ENCODE results near the gene SPG7. TPM values are rescaled to one million over a fixed set of nuclear protein-coding genes. Genes with fewer than 3 reads are reported as not detected.
"Not testable (repeated sequence)": the region's sequence is repeated elsewhere in the genome, so short reads cannot be mapped to it uniquely, and the experiment has no call there.

Gene SPG7
- total RNA-seq, 2 experiments from 2014 or later, result 67.9 to 70.4 TPM

DNA sequence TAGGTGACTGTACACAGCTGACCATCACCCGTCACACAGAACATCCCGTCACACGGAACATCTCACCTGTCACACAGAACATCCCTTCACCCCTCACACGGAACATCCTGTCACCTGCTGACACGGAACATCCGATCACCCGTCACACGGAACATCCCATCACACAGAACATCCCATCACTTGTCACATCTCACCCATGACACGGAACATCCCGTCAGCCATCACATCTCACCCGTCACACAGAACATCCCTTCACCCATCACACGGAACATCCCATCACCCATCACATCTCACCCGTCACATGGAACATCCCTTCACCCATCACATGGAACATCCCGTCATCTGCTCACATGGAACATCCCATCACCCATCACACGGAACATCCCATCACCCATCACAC lies 71.1 kb downstream of the SPG7 start:
- ChIA-PET CTCF (no interaction called here), POLR2A (no interaction called here)
- intact Hi-C loops (cut with micrococcal nuclease), result no loop called here
- H3K4me1 Mint-ChIP-seq (ENCODE audit: low read depth), result no peaks in the 10 kb centered on the region
- no peaks in the 10 kb centered on the region for H3K36me3 Mint-ChIP-seq
- no peak overlapping the region for H3K27ac Mint-ChIP-seq
- no peaks in the 10 kb centered on the region for H3K9me3 Mint-ChIP-seq
- H3K4me3 Mint-ChIP-seq, result no peak overlapping the region
- DNase-seq, result no peak
- H3K27me3 Mint-ChIP-seq, result peaks cover 3% of the 10 kb centered on the region

DNA sequence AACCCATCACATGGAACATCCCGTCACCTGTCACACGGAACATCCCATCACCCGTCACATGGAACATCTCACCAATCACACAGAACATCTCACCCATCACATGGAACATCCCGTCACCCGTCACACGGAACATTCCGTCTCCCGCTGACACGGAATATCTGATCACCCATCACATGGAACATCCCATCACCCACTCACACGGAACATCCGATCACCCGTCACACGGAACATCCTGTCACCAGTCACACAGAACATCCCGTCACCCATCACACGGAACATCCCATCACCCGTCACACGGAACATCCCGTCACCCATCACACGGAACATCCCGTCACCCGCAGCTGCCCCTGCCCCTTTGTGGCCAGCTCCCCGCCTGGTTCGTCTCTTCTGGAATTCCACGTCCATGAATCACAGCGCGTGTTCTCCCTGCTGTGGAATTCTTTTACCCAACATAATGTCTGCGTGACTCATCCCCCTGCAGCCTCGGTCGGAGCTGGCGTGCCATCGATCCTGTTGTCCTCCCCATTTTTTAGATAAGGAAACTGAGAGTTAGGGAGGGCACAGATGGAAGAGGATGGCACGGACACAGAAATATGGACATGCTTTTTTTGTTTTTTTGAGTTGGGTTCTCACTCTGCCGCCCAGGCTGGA lies 73.0 kb downstream of the SPG7 start:
- no peaks in the 10 kb centered on the region for H3K36me3 Mint-ChIP-seq
- H3K4me3 Mint-ChIP-seq, result no peak overlapping the region
- H3K27me3 Mint-ChIP-seq, result peaks cover 3% of the 10 kb centered on the region
- intact Hi-C loops (cut with micrococcal nuclease), result no loop called here
- H3K9me3 Mint-ChIP-seq, result no peaks in the 10 kb centered on the region
- no peaks in the 10 kb centered on the region for H3K4me1 Mint-ChIP-seq (ENCODE audit: low read depth)
- POLR2A ChIA-PET, result no interaction called here
- no peak for DNase-seq
- H3K27ac Mint-ChIP-seq, result no peak overlapping the region
- CTCF ChIA-PET, result no interaction called here

DNA sequence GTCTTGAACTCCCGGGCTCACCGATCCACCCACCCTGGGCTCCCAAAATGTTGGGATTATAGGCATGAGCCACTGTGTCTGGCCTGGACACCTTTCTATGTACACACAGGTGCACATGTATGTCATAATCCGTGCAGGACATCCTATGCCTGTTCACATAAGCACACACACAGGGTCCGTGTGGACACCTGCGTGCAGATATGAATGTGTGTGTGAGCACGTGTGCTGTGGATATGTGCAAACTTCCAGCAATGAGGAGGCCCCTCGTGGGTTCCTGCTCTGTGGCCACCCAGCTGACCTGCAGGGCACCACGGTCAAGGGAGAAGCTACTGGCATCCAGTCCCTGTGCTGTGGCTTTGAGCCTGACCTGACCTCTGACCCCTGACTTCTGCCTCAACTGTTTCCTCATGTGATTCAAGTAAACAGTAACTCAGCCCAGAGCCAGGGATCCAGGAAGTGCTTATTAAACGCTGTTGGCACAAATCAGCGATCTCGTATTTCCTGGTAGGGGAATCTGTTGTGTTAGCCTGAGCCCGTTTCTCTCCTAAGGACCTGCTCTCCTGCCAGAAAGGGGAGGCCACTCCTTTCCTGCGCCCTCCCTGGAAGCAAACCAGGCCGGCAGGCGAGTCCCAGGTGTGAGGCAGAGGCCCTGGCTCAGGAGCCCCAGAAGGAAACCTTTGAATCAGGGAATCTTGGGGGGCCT lies 73.8 kb downstream of the SPG7 start:
- no peak for DNase-seq
- ChIA-PET POLR2A (no interaction called here), CTCF (no interaction called here)
- Mint-ChIP-seq H3K4me3 (no peak overlapping the region), H3K36me3 (no peaks in the 10 kb centered on the region), H3K4me1 (ENCODE audit: low read depth) (no peaks in the 10 kb centered on the region), H3K27me3 (peaks cover 3% of the 10 kb centered on the region), H3K9me3 (no peaks in the 10 kb centered on the region), H3K27ac (no peak overlapping the region)
- intact Hi-C loops (cut with micrococcal nuclease), result no loop called here

DNA sequence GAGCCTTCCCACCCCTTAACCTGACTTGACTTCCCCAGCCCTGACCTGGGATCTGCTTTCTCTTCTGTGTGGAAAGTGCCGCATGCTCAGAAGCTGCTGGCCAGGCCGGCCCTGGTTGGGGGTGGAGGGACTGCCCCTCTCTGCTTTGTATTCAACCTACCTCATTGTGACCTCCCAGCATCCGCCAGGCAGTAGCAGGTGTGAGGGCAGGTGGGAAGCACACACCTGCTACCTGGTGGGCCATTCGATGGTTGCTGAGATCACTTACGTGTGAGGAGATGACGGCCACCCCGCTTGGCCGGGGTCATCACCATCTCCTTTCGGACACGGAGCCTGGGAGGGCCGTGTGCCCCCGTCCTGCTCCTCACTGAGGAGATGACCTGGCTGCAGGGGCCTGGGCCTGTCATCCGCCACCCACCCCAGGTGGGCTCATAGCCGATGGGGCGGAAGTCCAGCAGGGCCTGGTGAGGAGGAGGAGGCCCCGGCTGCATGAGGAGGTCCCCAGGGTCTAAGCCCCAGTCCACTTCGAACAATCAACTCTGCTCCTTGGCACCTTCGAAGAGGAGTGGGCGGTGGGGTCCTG lies 74.5 kb downstream of the SPG7 start:
- Mint-ChIP-seq H3K4me3 (no peak overlapping the region), H3K4me1 (ENCODE audit: low read depth) (no peaks in the 10 kb centered on the region), H3K36me3 (no peaks in the 10 kb centered on the region), H3K27me3 (no peaks in the 10 kb centered on the region), H3K9me3 (no peaks in the 10 kb centered on the region), H3K27ac (no peak overlapping the region)
- no peak for DNase-seq
- intact Hi-C loops (cut with micrococcal nuclease), result no loop called here
- POLR2A ChIA-PET, result no interaction called here
- CTCF ChIA-PET, result no interaction called here

DNA sequence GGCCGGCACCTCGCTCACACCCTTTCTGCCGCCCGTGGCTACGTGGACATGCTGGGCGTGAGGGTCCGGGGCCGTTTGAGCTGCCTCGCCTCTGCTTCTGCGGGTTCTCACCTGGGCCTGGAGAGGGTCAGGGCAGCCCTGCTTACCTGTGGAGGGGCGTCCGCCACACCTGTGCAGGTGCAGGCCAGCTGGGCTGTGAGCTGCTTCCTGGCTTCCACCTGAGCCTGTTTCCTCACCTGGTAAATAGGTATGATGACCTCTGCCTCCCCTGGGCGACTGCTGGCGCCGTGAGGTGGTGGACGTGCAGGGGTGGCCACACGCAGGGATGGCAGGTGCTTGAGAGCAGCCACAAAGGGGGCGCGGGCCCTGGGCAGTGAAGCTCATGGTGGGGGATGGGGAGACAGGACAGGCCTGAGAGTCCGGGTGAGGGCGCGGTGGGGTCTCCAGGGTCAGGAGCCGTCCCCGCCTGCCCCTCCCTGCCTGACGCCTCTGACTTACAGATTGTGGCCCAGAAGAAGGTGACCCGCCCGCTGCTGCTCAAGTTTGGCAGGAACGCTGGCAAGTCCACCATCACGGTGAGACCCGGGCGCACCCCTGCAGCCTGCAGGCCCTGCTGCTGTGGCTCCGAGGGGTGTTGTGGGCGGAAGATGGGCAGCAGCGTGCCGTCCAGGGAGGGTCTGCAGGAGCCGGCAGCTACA lies 75.1 kb downstream of the SPG7 start:
- Mint-ChIP-seq H3K4me3 (no peak overlapping the region), H3K9me3 (no peaks in the 10 kb centered on the region), H3K36me3 (no peaks in the 10 kb centered on the region), H3K27ac (no peak overlapping the region), H3K4me1 (ENCODE audit: low read depth) (no peaks in the 10 kb centered on the region), H3K27me3 (no peaks in the 10 kb centered on the region)
- intact Hi-C loops (cut with micrococcal nuclease), result no loop called here
- no peak for DNase-seq
- ChIA-PET CTCF (interaction anchor here (1.2 kb wide), 1 partner anchor 58 kb away, joined by 4 read pairs; no protein-coding TSS in a partner anchor), POLR2A (no interaction called here)

- no peak for DNase-seq
- ChIA-PET POLR2A (interaction anchor here (0.7 kb wide), 1 partner anchor 9 kb away, joined by 3 read pairs; the partner anchor contains the start of gene CPNE7), CTCF (interaction anchor here (1.1 to 1.2 kb wide), 2 partner anchors 27 to 57 kb away, joined by 3 to 4 read pairs; no protein-coding TSS in a partner anchor)
- H3K9me3 Mint-ChIP-seq, result no peaks in the 10 kb centered on the region
- H3K36me3 Mint-ChIP-seq, result no peaks in the 10 kb centered on the region
- no peaks in the 10 kb centered on the region for H3K4me1 Mint-ChIP-seq (ENCODE audit: low read depth)
- no peak overlapping the region for H3K27ac Mint-ChIP-seq
- no peaks in the 10 kb centered on the region for H3K27me3 Mint-ChIP-seq
- intact Hi-C loops (cut with micrococcal nuclease), result no loop called here
- H3K4me3 Mint-ChIP-seq, result no peak overlapping the region
Measured at GRCh38 chr16:89583895-89584644, 75.9 kb downstream of the SPG7 start.

DNA sequence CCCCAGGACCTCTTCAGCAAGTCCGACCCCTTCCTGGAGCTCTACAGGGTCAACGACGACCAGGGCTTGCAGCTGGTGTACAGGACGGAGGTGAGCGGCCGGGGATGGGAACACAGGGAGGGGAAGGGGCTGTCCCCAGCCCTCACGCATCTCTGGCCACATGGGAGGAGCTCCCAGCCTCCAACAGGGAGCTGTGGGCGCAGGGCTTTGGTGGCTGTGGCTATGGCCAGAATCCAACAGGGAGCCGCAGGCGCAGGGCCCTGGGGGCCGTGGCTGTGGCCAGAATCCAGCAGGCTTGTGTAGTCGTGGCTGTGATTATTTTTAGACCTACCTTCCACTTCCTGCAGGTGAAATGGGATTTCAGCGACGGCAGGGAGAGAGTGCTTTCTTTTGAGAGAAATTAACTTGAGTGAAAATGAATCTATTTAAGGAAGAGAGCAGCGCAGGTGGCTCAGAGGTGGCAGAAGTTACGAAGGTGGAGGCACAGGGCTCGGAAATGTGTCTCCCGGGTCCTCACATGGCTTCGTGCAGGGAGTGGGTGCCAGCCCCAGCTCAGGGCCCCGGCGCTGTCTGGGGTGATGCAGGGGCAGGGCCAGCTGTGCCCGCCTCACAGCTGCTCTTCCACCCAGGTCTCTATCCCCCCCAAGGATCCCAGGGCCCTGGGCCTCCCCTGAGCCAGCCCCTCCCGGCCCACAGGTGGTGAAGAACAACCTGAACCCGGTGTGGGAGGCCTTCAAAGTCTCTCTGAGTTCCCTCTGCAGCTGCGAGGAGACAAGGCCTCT lies 76.8 kb downstream of the SPG7 start:
- Mint-ChIP-seq H3K4me3 (no peak overlapping the region), H3K4me1 (ENCODE audit: low read depth) (no peaks in the 10 kb centered on the region), H3K9me3 (no peaks in the 10 kb centered on the region), H3K36me3 (no peaks in the 10 kb centered on the region), H3K27ac (no peak overlapping the region), H3K27me3 (no peaks in the 10 kb centered on the region)
- CTCF ChIA-PET, result interaction anchor here (1.1 to 1.2 kb wide), 2 partner anchors 27 to 56 kb away, joined by 3 to 4 read pairs; no protein-coding TSS in a partner anchor
- intact Hi-C loops (cut with micrococcal nuclease), result no loop called here
- DNase-seq, result no peak
- POLR2A ChIA-PET, result interaction anchor here (0.7 kb wide), 1 partner anchor 9 kb away, joined by 3 read pairs; the partner anchor contains the start of gene CPNE7

DNA sequence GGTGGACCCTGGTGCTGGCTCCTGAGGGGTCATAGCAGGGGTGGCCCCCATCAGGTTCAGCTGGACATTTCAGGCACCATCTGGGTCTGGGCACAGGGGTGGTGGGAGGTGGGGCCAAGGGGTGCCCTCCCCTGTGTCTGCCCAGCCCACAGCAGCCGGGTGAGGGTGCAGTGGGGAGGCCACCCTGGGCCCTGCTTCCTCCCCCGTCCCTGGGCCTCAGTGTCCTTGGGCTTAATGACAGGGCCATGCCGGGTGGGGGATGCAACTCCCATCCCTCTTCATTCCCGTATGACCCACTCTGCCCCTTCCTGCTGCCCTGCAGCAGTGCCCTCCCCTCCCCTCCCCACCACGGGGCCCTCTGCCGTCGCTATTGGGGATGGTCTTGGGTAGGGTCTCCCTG lies 78.0 kb downstream of the SPG7 start:
- intact Hi-C loops (cut with micrococcal nuclease), result no loop called here
- Mint-ChIP-seq H3K4me3 (no peak overlapping the region), H3K27me3 (no peaks in the 10 kb centered on the region), H3K4me1 (ENCODE audit: low read depth) (no peaks in the 10 kb centered on the region), H3K27ac (no peak overlapping the region), H3K9me3 (no peaks in the 10 kb centered on the region), H3K36me3 (no peaks in the 10 kb centered on the region)
- POLR2A ChIA-PET, result no interaction called here
- DNase-seq, result no peak
- CTCF ChIA-PET, result no interaction called here

- Mint-ChIP-seq H3K27ac (no peak overlapping the region), H3K27me3 (no peaks in the 10 kb centered on the region), H3K36me3 (no peaks in the 10 kb centered on the region), H3K9me3 (no peaks in the 10 kb centered on the region), H3K4me1 (ENCODE audit: low read depth) (no peaks in the 10 kb centered on the region), H3K4me3 (no peak overlapping the region)
- ChIA-PET POLR2A (no interaction called here), CTCF (no interaction called here)
- intact Hi-C loops (cut with micrococcal nuclease), result no loop called here
- DNase-seq, result no peak
Measured at GRCh38 chr16:89586853-89587252, 78.7 kb downstream of the SPG7 start.

GRCh38 chr16:89587676-89588075 lies 79.5 kb downstream of the SPG7 start:
- POLR2A ChIA-PET; H3K9me3 Mint-ChIP-seq; DNase-seq; CTCF ChIA-PET; H3K36me3 Mint-ChIP-seq; intact Hi-C loops (cut with micrococcal nuclease); H3K27me3 Mint-ChIP-seq; H3K4me3 Mint-ChIP-seq; H3K4me1 Mint-ChIP-seq (ENCODE audit: low read depth); H3K27ac Mint-ChIP-seq: not testable (repeated sequence)

DNA sequence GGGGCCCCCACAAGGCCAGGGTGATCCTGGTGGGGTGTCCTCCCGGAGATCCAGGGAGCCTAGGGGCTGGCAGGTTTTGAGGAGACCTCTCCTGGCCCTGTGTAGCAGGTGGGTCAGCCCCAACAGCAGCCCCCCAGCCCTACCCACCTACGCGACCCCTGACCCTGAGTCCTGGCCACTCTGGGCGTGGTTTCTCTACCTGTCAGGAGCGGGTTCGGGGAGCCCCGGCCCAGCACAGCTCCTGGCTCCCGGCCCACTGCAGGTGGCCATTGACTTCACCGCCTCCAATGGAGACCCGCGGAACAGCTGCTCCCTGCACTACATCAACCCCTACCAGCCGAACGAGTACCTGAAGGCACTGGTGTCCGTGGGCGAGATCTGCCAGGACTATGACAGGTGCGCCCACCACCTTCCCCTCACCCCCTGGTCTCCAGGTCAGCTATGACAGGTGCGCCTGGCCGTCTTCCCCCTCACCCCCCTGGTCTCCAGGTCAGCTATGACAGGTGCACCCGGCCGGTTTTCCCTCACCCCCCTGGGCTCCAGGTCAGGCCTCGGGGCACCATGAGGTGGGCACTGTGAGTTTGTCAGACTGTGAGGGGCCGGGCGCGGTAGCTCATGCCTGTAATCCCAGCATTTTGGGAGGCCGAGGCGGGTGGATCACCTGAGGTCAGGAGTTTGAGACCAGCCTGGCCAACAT lies 80.4 kb downstream of the SPG7 start:
- ChIA-PET POLR2A (no interaction called here), CTCF (no interaction called here)
- no peak overlapping the region for H3K27ac Mint-ChIP-seq
- H3K36me3 Mint-ChIP-seq, result no peaks in the 10 kb centered on the region
- H3K27me3 Mint-ChIP-seq, result no peaks in the 10 kb centered on the region
- intact Hi-C loops (cut with micrococcal nuclease), result no loop called here
- no peaks in the 10 kb centered on the region for H3K9me3 Mint-ChIP-seq
- DNase-seq, result no peak
- H3K4me1 Mint-ChIP-seq (ENCODE audit: low read depth), result peaks cover 2% of the 10 kb centered on the region
- no peak overlapping the region for H3K4me3 Mint-ChIP-seq

Data from activated CD4-positive, alpha-beta memory T cell treated with anti-CD3 and anti-CD28 coated beads for 36 hours (primary cell).